Activated CD8-positive, alpha-beta T cell treated with anti-CD3 and anti-CD28 coated beads for 36 hours (primary cell): Measurements from ENCODE around the gene VPS37C. TPM values are rescaled to one million over a fixed set of nuclear protein-coding genes. Genes with fewer than 3 reads are reported as not detected.
A peak's percentile ranks its signal among the peaks of the same experiment; 100 is the strongest.

Experiments used
- ATAC-seq: fragments of 200-7000 bp; cut with Tn5 transposase; one replicate; pipeline ENCODE4 v1.10.0; 2021; ENCODE audit warnings: mild to moderate bottlenecking, moderate library complexity
- CTCF ChIA-PET: fragments of 350-600 bp; sonication (Branson Sonifier 250); formaldehyde crosslinking; loops from one replicate; lab custom pipeline; 2021; ENCODE audit warnings: antibody characterized with exemption; lab: Charles Lee
- POLR2A ChIA-PET: fragments of 350-600 bp; sonication (Branson Sonifier 250); formaldehyde crosslinking; loops from one replicate; lab custom pipeline; 2021; ENCODE audit warnings: antibody characterized with exemption; lab: Charles Lee
- DNase-seq: peaks from one replicate; pipeline ENCODE4 v3.0.0-alpha.2; 2020
- H3K27ac Mint-ChIP-seq: one replicate; pipeline ENCODE4 v1.8.0; 2021; ENCODE audit warnings: mild to moderate bottlenecking, mixed read lengths
- H3K27me3 Mint-ChIP-seq: one replicate; pipeline ENCODE4 v1.8.0; 2021; ENCODE audit warnings: mixed read lengths
- H3K36me3 Mint-ChIP-seq: one replicate; pipeline ENCODE4 v1.8.0; 2021; ENCODE audit warnings: low read depth, mixed read lengths
- H3K4me1 Mint-ChIP-seq: one replicate; pipeline ENCODE4 v1.8.0; 2021; ENCODE audit warnings: low read depth, mixed read lengths
- H3K4me3 Mint-ChIP-seq: one replicate; pipeline ENCODE4 v1.8.0; 2021; ENCODE audit warnings: mild to moderate bottlenecking, moderate library complexity, mixed read lengths
- H3K9me3 Mint-ChIP-seq: one replicate; pipeline ENCODE4 v1.8.0; 2021; ENCODE audit warnings: mixed read lengths
- intact Hi-C: fragments of 100-400 bp; cut with micrococcal nuclease; formaldehyde crosslinking; loops from one replicate; pipeline ENCODE4 v1.10.0; 2022
- total RNA-seq, 2 experiments: library from RNA; stranded (reverse); gene quantifications; one replicate each; pipeline ENCODE4 v1.2.3, GENCODE V29; 2021
- TF ChIP-seq, protein P1 (sequence below): fragments of 200-600 bp; IDR thresholded peaks from one replicate; pipeline ENCODE4 v1.8.0; 2022; ENCODE audit warnings: antibody characterized with exemption, mild to moderate bottlenecking

The VPS37C gene
- total RNA-seq, 2 experiments from 2014 or later, result 6.6 to 7.2 TPM

DNA sequence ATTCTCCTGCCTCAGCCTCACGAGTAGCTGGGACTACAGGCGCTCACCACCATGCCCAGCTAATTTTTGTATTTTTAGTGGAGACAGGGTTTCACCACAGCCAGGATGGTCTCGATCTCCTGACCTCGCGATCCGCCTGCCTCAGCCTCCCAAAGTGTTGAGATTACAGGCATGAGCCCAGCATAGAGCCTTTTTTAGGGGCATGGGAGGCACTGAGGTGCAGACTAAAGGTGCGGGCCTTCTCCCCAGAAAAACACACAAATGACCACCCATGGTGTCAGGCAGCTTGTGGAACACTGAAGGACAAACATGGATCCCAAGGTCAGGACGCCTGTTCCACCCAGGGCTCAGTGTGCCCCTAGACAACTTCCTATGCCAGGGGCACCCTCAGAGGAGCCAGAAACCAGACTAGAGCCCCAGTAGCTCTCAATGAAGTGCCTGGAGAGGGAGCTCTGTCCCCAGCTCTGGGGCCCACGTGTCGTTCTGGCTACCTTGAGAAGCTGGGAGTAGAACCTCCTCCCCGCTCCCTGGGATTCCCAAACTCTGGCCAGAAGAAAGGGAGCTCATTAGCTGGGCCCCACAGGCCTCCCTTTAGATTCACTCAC, 80.1 kb downstream of the VPS37C start:
- DNase-seq, result peak; percentile 44
- ChIA-PET CTCF (interaction anchor here (0.8 to 3.9 kb wide), 13 partner anchors 9 to 251 kb away, joined by 3 to 26 read pairs (median 4); no protein-coding TSS in a partner anchor), POLR2A (interaction anchor here (0.6 to 6.8 kb wide), 22 partner anchors 7 to 175 kb away, joined by 3 to 44 read pairs (median 4); partner anchors contain the start of gene CD5)
- Mint-ChIP-seq H3K9me3 (peaks cover 3% of the 10 kb centered on the region), H3K27me3 (no peaks in the 10 kb centered on the region), H3K27ac (peak overlapping the region; percentile 88), H3K4me1 (peaks cover 73% of the 10 kb centered on the region), H3K36me3 (peaks cover 30% of the 10 kb centered on the region), H3K4me3 (peak overlapping the region; percentile 78)
- TF ChIP-seq, protein P1, sequence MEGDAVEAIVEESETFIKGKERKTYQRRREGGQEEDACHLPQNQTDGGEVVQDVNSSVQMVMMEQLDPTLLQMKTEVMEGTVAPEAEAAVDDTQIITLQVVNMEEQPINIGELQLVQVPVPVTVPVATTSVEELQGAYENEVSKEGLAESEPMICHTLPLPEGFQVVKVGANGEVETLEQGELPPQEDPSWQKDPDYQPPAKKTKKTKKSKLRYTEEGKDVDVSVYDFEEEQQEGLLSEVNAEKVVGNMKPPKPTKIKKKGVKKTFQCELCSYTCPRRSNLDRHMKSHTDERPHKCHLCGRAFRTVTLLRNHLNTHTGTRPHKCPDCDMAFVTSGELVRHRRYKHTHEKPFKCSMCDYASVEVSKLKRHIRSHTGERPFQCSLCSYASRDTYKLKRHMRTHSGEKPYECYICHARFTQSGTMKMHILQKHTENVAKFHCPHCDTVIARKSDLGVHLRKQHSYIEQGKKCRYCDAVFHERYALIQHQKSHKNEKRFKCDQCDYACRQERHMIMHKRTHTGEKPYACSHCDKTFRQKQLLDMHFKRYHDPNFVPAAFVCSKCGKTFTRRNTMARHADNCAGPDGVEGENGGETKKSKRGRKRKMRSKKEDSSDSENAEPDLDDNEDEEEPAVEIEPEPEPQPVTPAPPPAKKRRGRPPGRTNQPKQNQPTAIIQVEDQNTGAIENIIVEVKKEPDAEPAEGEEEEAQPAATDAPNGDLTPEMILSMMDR, result no peak
- intact Hi-C loops, result no loop called here
- no peak for ATAC-seq

DNA sequence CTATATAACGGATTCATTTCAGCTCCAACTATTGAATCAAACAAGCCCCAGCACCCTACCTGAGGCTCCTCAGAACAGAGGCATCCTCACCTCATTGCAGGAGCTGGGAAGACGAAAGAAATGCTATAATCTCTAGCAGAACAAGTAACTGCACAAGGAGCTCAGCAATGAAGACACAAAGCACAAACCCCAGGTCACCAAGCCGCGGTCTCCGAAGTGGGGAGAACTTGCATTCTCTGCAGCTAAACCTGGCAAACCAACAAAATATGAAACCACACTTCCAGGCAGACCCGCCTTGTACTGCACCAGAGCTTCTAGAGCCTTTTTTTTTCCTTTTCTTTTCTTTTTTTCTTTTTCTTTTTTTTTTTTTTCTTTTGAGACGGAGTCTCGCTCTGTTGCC, 80.7 kb downstream of the VPS37C start:
- Mint-ChIP-seq H3K9me3 (peaks cover 3% of the 10 kb centered on the region), H3K27ac (peak overlapping the region; percentile 88), H3K4me1 (peaks cover 79% of the 10 kb centered on the region), H3K4me3 (peak overlapping the region; percentile 78), H3K36me3 (peaks cover 31% of the 10 kb centered on the region), H3K27me3 (no peaks in the 10 kb centered on the region)
- DNase-seq, result no peak
- intact Hi-C loops, result no loop called here
- POLR2A ChIA-PET, result interaction anchor here (0.7 to 6.8 kb wide), 16 partner anchors 8 to 106 kb away, joined by 3 to 44 read pairs (median 4); partner anchors contain the start of gene CD5
- TF ChIP-seq, protein P1, result no peak
- CTCF ChIA-PET, result interaction anchor here (1.1 to 3.9 kb wide), 10 partner anchors 9 to 250 kb away, joined by 3 to 26 read pairs (median 6); no protein-coding TSS in a partner anchor
- no peak for ATAC-seq

Other genes starting within 250 kb of the VPS37C start
- 100 to 1,000 TPM in 1 of 2 experiments, 10 to 100 TPM in 1; 93.2 to 101 TPM for gene TMEM109, start 247.3 kb downstream of the VPS37C start, total RNA-seq
- 1 to 10 TPM; 1.1 to 1.3 TPM for gene TMEM132A, start 237.0 kb downstream of the VPS37C start, total RNA-seq
- 1 to 10 TPM; 3.9 to 4.7 TPM for gene SLC15A3, start 209.2 kb downstream of the VPS37C start, total RNA-seq
- 100 to 1,000 TPM; 196 to 201 TPM for gene CD6, start 189.7 kb downstream of the VPS37C start, total RNA-seq
- gene CD5, start 58.9 kb downstream of the VPS37C start, total RNA-seq, result 100 to 1,000 TPM; 214 to 215 TPM
- gene PGA3, start 42.1 kb upstream of the VPS37C start, total RNA-seq, result not detected
- gene PGA4, start 60.9 kb upstream of the VPS37C start, total RNA-seq, result not detected
- gene PGA5, start 79.7 kb upstream of the VPS37C start, total RNA-seq, result not detected
- 10 to 100 TPM; 23.3 to 25.8 TPM for gene VWCE, start 133.9 kb upstream of the VPS37C start, total RNA-seq
- 100 to 1,000 TPM; 269 to 270 TPM for gene DDB1, start 171.7 kb upstream of the VPS37C start, total RNA-seq
- 10 to 100 TPM; 79.1 to 86.3 TPM for gene TKFC, start 171.8 kb upstream of the VPS37C start, total RNA-seq
- gene CYB561A3, start 200.5 kb upstream of the VPS37C start, total RNA-seq, result 10 to 100 TPM; 32.4 to 33.5 TPM
- 10 to 100 TPM; 38.6 to 47.0 TPM for gene TMEM138, start 200.9 kb upstream of the VPS37C start, total RNA-seq
- gene TMEM216, start 231.2 kb upstream of the VPS37C start, total RNA-seq, result 1 to 10 TPM; 8.6 to 9.3 TPM